Measurements from ENCODE around the gene FRYL.

The FRYL gene

DNA sequence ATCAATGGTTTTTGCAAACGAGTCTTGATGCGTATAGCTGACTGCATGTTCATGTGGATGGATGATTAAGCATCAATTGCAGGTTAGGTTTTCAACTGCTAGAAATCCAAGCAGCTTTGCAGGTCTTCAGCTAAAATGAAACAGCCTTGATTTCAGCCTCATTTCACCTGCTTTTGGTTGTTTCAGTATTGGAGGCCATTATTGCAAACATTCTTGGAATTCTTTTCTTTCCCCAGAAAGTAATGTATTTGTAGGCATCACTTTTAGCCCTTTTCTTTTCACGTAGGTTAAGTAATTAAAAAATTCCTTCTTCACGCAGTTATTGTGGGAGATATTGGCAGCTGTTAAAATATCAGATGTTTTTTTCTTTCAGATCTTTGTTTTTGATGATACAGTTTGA is 281.2 kb downstream of the FRYL start:
- peak overlapping the region; percentile 58 for H3K27ac Mint-ChIP-seq
- H3K27me3 Mint-ChIP-seq: no peaks in the 10 kb centered on the region
- DNase-seq: no peak
- no peaks in the 10 kb centered on the region for H3K9me3 Mint-ChIP-seq
- H3K36me3 Mint-ChIP-seq (ENCODE audit: low read depth): peaks cover 44% of the 10 kb centered on the region
- H3K4me3 Mint-ChIP-seq: no peak overlapping the region
- H3K4me1 Mint-ChIP-seq (ENCODE audit: low read depth): peaks cover 20% of the 10 kb centered on the region

DNA sequence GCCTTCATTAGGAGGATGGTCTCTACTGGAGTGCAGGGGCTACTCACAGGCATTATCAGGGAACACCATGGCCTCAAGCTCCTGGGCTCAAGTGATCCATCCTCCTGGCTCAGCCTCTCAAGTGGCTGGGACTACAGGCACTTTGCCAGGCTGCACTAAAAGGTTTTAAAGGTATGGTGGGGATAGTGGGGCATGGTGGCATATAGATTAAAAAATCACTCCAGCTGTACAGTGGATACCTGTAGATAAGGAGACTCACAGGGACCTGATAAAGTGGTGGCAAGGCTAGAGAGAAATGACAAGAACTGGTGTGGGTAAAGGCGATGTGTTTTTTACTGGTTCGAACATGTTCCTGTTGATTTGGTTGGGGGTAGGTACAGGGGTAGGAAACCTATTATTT is 284.1 kb downstream of the FRYL start:
- Mint-ChIP-seq H3K27me3 (peaks cover 14% of the 10 kb centered on the region), H3K36me3 (ENCODE audit: low read depth) (peaks cover 31% of the 10 kb centered on the region), H3K4me1 (ENCODE audit: low read depth) (peaks cover 17% of the 10 kb centered on the region), H3K9me3 (no peaks in the 10 kb centered on the region), H3K27ac (no peak overlapping the region), H3K4me3 (no peak overlapping the region)
- no peak for DNase-seq

DNA sequence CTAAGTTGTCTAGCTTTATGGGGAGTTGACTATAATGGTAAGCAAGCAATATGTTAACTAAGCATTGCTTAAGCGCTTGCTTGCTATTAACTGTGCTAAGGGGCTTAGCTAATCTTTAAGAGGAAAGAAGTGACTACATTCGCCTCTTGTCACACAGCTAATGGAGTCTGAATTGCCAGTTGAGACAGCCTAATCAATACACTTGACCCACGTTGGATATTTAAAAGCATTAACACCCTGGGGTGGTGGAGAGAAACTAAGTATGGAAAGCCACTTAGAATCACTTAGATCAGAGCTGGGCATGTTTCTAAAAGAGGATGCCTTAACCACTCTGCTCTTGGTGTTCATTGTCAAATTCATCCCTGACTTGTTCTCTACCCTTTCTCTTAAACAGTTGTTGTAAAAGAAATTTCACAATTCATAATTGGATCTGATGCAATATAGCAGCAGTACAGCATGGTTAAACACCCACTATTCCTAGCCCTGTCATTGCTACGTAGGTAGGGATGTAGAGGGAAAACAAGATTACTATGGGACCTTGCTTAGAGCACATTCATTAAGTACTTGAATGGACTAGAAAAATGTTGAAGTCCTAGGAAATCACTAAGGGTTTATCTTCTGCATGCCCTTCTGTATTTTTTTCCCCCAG is 286.5 kb downstream of the FRYL start:
- peaks cover 28% of the 10 kb centered on the region for H3K27me3 Mint-ChIP-seq

DNA sequence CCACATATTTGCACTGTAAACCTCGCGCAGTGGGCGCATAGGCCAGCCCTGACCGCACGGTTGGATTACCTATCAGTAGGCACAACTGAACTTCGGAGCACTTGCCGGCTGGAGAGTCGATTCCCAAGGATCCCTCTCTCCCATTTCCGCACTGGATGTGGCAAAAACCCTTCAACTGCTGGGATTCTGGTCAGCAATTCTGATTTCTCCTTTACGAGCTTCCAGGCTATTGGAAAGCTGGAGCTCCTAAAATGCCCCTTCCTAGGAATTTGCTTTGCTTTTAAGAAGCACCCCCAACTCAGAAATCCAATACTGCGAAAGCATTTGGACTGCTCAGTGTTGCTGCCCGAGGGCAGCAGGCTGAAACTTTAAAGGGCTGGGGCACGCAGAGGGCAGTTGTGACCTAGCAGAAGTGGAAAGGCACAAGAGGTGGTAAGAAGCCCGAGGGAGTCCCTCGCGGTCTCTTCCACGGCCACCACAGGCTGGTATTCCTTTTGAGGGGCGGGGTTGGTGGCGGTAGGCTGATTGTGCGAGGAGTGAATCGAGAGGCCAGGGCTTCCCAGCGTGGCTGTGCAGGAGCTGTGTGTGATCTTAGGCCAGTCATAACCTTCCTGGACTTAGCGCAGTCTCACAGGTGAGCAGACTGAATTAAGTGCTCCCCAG is 288.4 kb downstream of the FRYL start:
- no peaks in the 10 kb centered on the region for H3K9me3 Mint-ChIP-seq
- no peak for DNase-seq
- H3K4me3 Mint-ChIP-seq: no peak overlapping the region
- no peaks in the 10 kb centered on the region for H3K36me3 Mint-ChIP-seq (ENCODE audit: low read depth)
- H3K27ac Mint-ChIP-seq: no peak overlapping the region
- peaks cover 4% of the 10 kb centered on the region for H3K4me1 Mint-ChIP-seq (ENCODE audit: low read depth)
- H3K27me3 Mint-ChIP-seq: peaks cover 44% of the 10 kb centered on the region

More for the DNA sequence above, 286.5 kb downstream of the FRYL start:
- Mint-ChIP-seq H3K4me3 (no peak overlapping the region), H3K36me3 (ENCODE audit: low read depth) (peaks cover 11% of the 10 kb centered on the region), H3K27ac (no peak overlapping the region), H3K4me1 (ENCODE audit: low read depth) (peaks cover 5% of the 10 kb centered on the region), H3K9me3 (no peaks in the 10 kb centered on the region)
- DNase-seq: no peak

DNA sequence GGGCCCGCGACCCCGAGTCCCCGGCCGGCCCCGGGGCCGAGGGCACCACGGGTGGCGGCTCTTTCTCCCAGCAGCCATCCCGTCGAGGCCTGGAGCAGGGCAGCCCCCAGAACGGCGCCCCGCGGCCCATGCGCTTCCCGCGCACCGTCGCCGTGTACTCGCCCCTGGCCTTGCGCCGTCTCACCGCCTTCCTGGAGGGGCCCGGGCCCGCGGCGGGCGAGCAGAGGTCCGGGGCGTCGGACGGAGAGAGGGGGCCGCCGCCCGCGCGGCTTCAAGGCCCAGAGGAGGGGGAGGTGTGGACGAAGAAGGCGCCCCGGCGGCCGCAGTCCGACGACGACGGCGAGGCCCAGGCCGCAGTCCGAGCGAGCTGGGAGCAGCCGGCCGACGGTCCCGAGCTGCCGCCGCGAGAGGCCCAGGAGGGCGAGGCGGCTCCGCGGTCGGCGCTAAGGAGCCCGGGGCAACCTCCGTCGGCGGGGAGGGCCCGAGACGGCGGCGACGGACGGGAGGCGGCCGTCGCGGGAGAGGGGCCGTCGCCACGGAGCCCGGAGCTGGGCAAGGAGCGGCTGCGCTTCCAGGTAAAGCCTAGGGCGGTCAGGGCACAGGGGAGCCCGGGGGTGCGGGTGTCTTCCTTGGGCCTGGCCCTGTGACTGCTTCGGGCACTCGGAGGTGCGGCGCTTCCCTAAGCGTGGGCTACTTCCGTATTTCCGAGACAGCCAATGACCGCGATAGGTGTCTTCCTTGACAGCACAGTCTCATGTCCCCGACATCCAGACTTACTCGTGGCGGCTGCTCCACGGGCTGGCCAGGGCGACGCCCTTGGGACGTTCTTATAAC is 289.2 kb downstream of the FRYL start:
- DNase-seq: peak; percentile 36
- Mint-ChIP-seq H3K9me3 (no peaks in the 10 kb centered on the region), H3K36me3 (ENCODE audit: low read depth) (no peaks in the 10 kb centered on the region), H3K27me3 (peaks cover 48% of the 10 kb centered on the region), H3K4me1 (ENCODE audit: low read depth) (peaks cover 4% of the 10 kb centered on the region), H3K4me3 (no peak overlapping the region), H3K27ac (no peak overlapping the region)

DNA sequence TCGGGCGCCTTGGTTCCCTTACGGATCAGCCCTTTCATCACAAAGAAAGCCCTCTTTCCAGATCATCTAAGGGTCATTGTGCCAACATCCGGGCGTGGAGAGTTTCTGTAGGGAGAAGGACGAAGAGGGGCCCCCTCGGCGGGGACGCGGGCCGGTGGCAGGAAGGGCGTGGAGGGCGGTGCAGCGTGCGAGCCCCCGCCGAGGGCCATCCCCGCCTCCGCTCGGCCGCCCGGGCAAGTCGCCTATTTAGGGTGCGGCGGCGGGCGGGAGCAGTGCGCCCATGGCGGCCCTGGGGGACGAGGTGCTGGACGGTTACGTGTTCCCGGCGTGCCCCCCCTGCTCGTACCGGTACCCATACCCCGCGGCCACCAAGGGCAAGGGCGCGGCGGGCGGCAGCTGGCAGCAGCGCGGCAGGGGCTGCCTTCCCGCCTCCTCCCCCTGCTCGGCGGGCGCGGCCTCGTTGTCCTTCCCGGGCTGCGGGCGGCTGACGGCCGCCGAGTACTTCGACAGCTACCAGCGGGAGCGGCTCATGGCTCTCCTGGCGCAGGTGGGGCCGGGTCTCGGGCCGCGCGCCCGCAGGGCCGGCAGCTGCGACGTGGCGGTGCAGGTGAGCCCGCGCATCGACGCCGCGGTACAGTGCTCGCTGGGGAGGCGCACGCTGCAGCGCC is 289.9 kb downstream of the FRYL start, which contains the start of gene ZAR1:
Gene ZAR1, plus strand, starts transcription at position 241 of the 668 bp plus-strand sequence. Its CDS starts 40 bp downstream, at position 281.
- DNase-seq: peak; percentile 42
- H3K9me3 Mint-ChIP-seq: no peaks in the 10 kb centered on the region
- no peak within 1 kb of the TSS for H3K27ac Mint-ChIP-seq
- no peaks in the 10 kb centered on the region for H3K36me3 Mint-ChIP-seq (ENCODE audit: low read depth)
- H3K27me3 Mint-ChIP-seq: peaks cover 53% of the 10 kb centered on the region
- H3K4me3 Mint-ChIP-seq: peak within 1 kb of the TSS; percentile 55
- peaks cover 4% of the 10 kb centered on the region for H3K4me1 Mint-ChIP-seq (ENCODE audit: low read depth)

DNA sequence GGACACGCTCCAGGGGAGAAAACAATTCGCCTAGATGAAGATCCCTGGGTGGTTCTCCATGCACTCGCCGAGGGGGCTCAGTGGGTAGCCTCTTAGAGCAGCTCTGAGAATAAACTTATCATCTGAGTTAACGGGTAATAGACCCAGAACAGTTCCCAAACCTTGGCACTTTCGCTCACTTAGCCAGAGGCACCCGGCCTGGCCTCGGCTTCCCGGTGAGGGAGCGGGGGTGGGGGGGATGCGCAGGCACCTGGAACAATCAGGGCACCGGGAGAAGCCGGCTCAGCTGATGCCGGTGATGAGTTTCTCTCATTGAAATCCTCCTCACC is 290.4 kb downstream of the FRYL start:
- no peaks in the 10 kb centered on the region for H3K9me3 Mint-ChIP-seq
- H3K4me1 Mint-ChIP-seq (ENCODE audit: low read depth): peaks cover 7% of the 10 kb centered on the region
- H3K27me3 Mint-ChIP-seq: peaks cover 58% of the 10 kb centered on the region
- H3K4me3 Mint-ChIP-seq: peak overlapping the region; percentile 55
- no peak overlapping the region for H3K27ac Mint-ChIP-seq
- H3K36me3 Mint-ChIP-seq (ENCODE audit: low read depth): no peaks in the 10 kb centered on the region
- peak; percentile 35 for DNase-seq

DNA sequence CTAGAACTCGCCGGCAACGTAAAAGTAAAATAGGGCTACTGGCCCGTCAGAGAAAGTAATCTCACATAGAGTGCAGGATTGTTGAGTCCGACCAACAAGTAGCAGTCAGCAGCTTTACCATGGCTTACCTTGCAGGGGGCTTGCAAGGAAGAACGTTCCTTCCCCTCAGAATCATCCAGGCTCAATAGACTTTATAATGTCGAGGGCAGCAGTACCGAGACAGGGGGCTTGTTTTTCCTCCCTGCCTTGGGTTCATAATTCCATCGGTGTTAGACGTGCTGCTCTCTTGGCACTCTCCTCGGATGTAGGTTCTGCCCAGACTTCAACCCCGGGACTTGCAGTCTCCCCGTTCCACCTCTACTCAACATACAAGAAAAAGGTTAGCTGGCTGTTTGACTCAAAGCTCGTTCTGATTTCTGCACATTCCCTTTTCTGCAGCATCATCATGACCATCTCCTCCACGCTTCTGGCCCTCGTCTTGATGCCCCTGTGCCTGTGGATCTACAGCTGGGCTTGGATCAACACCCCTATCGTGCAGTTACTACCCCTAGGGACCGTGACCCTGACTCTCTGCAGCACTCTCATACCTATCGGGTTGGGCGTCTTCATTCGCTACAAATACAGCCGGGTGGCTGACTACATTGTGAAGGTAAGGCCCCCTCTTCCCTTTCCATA is 295.4 kb downstream of the FRYL start:
- Mint-ChIP-seq H3K27me3 (peaks cover 79% of the 10 kb centered on the region), H3K4me1 (ENCODE audit: low read depth) (peaks cover 17% of the 10 kb centered on the region), H3K9me3 (no peaks in the 10 kb centered on the region), H3K27ac (no peak overlapping the region), H3K36me3 (ENCODE audit: low read depth) (no peaks in the 10 kb centered on the region), H3K4me3 (peak overlapping the region; percentile 59)
- peak; percentile 33 for DNase-seq

DNA sequence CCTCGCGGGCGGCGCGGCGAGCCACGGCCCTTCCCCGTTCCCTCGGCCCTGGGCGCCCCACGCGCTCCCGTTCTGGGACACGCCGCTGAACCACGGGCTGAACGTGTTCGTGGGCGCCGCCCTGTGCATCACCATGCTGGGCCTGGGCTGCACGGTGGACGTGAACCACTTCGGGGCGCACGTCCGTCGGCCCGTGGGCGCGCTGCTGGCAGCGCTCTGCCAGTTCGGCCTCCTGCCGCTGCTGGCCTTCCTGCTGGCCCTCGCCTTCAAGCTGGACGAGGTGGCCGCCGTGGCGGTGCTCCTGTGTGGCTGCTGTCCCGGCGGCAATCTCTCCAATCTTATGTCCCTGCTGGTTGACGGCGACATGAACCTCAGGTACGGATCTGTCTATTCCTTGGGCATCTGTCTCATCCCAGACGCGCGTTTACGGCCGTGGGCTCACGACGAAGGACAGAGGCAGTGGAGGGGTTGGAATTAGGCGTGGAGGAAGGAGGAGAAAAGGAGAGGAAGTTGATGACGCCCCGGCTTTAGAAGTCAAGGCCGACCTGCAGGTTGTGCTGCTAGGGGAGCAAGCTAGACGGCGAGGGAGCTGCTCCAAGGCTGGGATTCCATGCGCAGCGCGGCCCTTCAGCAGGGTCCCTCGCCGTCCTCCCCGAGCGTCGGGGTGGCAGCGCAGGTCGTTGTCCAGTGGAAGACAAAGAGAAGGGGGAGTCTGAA is 296.1 kb downstream of the FRYL start:
- H3K4me1 Mint-ChIP-seq (ENCODE audit: low read depth): peaks cover 15% of the 10 kb centered on the region
- H3K27me3 Mint-ChIP-seq: peaks cover 72% of the 10 kb centered on the region
- peak; percentile 38 for DNase-seq
- no peaks in the 10 kb centered on the region for H3K9me3 Mint-ChIP-seq
- H3K36me3 Mint-ChIP-seq (ENCODE audit: low read depth): no peaks in the 10 kb centered on the region
- H3K27ac Mint-ChIP-seq: no peak overlapping the region
- H3K4me3 Mint-ChIP-seq: peak overlapping the region; percentile 59

DNA sequence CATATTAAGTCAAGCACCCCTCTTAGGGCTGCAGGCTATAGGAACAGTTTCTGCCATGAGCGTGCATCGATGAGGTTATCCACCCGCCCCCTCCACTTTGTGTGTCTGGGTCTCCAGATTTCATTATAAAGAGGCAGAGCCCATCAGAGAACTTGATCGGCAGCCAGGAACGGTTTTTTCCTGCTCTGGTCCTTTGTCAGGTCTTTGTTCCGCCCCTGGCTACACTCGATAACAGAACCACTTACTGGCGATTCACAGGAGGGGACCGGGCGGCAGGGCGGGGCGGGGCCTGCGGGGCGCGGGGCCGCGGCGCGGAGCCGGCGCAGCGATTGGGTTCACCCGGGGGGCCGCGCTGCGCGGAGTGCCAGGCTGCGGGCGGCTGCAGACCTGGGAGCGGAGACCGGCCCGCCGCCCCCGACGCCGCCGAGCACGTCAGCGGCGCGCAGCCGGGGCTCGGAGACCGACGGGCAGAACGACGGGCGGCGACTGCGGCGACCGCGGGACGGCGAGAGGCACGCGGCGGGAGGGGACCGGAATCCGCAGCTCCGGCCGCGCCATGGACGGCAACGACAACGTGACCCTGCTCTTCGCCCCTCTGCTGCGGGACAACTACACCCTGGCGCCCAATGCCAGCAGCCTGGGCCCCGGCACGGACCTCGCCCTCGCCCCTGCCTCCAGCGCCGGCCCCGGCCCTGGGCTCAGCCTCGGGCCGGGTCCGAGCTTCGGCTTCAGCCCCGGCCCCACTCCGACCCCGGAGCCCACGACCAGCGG is 296.9 kb downstream of the FRYL start, which contains the start of gene SLC10A4:
Gene SLC10A4, plus strand, starts transcription at position 338 of the 771 bp plus-strand sequence. Its CDS starts 219 bp downstream, at position 557.
- peaks cover 67% of the 10 kb centered on the region for H3K27me3 Mint-ChIP-seq
- H3K9me3 Mint-ChIP-seq: no peaks in the 10 kb centered on the region
- DNase-seq: peak; percentile 42
- H3K4me3 Mint-ChIP-seq: peak within 1 kb of the TSS; percentile 68
- H3K36me3 Mint-ChIP-seq (ENCODE audit: low read depth): no peaks in the 10 kb centered on the region
- no peak within 1 kb of the TSS for H3K27ac Mint-ChIP-seq
- H3K4me1 Mint-ChIP-seq (ENCODE audit: low read depth): peaks cover 15% of the 10 kb centered on the region

DNA sequence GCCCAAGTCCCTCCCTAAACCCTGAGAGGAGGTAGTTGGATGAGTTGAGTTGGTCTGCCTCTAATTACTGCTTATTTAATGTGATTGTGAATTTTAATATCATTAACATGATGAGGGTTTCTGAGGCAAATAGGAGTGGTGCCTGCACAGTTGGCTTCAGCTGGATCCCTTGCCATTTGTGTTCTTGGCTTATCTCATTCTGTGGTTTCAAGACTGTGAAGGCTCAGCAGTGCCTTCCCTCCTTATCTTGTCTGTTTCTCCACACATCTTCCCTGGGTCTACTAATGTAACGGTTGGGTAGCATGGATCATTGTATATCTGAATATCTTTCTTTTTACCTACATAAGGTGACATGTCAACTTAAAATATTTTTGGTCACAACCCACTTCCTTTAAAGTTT is 298.5 kb downstream of the FRYL start:
- no peak for DNase-seq
- Mint-ChIP-seq H3K36me3 (ENCODE audit: low read depth) (no peaks in the 10 kb centered on the region), H3K27me3 (peaks cover 60% of the 10 kb centered on the region), H3K4me3 (no peak overlapping the region), H3K4me1 (ENCODE audit: low read depth) (peaks cover 15% of the 10 kb centered on the region), H3K27ac (no peak overlapping the region), H3K9me3 (no peaks in the 10 kb centered on the region)

DNA sequence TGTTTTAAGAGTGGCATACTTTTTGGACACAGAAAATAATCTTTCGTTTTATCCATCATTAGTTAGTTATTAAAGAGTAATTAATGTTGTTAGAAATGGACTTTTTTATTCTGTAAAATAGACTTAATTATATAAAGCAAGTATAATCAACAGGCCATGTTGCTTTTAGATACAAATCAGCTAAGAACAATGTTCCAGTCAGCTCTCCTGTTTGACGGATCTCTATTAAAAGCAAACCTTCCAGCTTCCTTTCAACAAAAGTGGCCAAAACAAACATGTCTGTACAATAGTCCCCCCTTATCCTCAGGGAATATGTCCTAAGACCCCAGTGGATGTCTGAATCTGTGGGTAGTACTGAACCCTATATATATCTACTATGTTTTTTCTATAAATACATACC is 301.8 kb downstream of the FRYL start:
- no peak overlapping the region for H3K4me3 Mint-ChIP-seq
- DNase-seq: no peak
- peaks cover 4% of the 10 kb centered on the region for H3K4me1 Mint-ChIP-seq (ENCODE audit: low read depth)
- no peak overlapping the region for H3K27ac Mint-ChIP-seq
- H3K9me3 Mint-ChIP-seq: no peaks in the 10 kb centered on the region
- H3K36me3 Mint-ChIP-seq (ENCODE audit: low read depth): no peaks in the 10 kb centered on the region
- H3K27me3 Mint-ChIP-seq: peaks cover 36% of the 10 kb centered on the region

DNA sequence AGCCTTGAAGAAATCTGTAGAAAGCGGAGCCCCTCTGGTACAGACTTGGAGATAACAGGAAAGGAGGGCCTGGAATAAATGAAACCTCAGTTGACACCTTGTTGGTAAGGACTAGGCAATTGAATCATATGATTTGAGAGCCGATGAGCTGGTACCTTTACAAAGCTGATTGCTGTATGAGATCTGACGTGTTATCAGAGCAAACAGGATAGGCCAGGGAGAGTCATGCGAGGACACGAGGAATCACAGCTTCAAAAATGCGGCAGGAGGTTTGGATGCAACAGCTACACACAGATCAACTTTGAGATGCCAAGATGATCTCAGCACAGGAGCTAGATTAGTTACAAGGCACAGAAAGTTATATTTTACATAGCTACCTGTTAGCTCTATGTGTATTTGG is 304.3 kb downstream of the FRYL start:
- DNase-seq: no peak
- Mint-ChIP-seq H3K36me3 (ENCODE audit: low read depth) (no peaks in the 10 kb centered on the region), H3K9me3 (no peaks in the 10 kb centered on the region), H3K27ac (no peak overlapping the region), H3K27me3 (peaks cover 13% of the 10 kb centered on the region), H3K4me1 (ENCODE audit: low read depth) (no peaks in the 10 kb centered on the region), H3K4me3 (no peak overlapping the region)
